ENCODE measurements around the gene ZNF629. TPM values are rescaled to one million over a fixed set of nuclear protein-coding genes. Genes with fewer than 3 reads are reported as not detected.
A peak's percentile ranks its signal among the peaks of the same experiment; 100 is the strongest.

The ZNF629 gene
- polyA plus RNA-seq, 3 donors: 0.27 to 2.0 (median 0.73) TPM

GRCh38 chr16:30741461-30741914, 45.5 kb downstream of the ZNF629 start:
- Histone ChIP-seq H3K9me3 (replicated peaks in 1 of 2; ENCODE audit: control insufficient read depth in 1 of 2, insufficient read depth in 1 of 2, low read length in 2 of 2) (no peaks in the 10 kb centered on the region), H3K4me3 (replicated peaks in 1 of 3; ENCODE audit: low read depth in 2 of 3, low read length in 3 of 3) (no peak overlapping the region), H3K27ac (ENCODE audit: low read depth in 1 of 2, low read length in 2 of 2) (peak overlapping the region in 1 of 2 donors; percentile 15), H3K9ac (ENCODE audit: insufficient read depth, low read length, poor library complexity, severe bottlenecking) (no peak overlapping the region), H3K4me1 (ENCODE audit: control insufficient read depth in 1 of 2, insufficient read depth in 2 of 2, low read length in 2 of 2) (peaks cover 0 to 1% of the 10 kb centered on the region in 2 donors), H3K36me3 (replicated peaks in 1 of 2; ENCODE audit: control insufficient read depth in 1 of 2, insufficient read depth in 2 of 2, low read length in 2 of 2) (peaks cover 67 to 85% of the 10 kb centered on the region in 2 donors), H3K27me3 (ENCODE audit: control insufficient read depth in 2 of 2, insufficient read depth in 2 of 2, low read length in 2 of 2) (no peaks in the 10 kb centered on the region), H3K4me2 (replicated peaks; ENCODE audit: extremely low read depth, low read length, poor library complexity, severe bottlenecking) (no peak overlapping the region), H2AFZ (ENCODE audit: insufficient read depth, low read depth, low read length, poor library complexity, severe bottlenecking) (no peak overlapping the region), H4K20me1 (ENCODE audit: insufficient read depth, low read length) (peaks cover 35% of the 10 kb centered on the region), H3K79me2 (ENCODE audit: insufficient read depth, low read length) (no peaks in the 10 kb centered on the region)
- peaks cover 0 to 1% (median 0%) of the 10 kb centered on the region in 3 donors for H3K27me3 Mint-ChIP-seq (ENCODE audit: low read depth in 3 of 3)
- WGBS (ENCODE audit: insufficient coverage): no CpG with 5 or more reads among the region's 6 CpGs
- no peak overlapping the region for H3K4me3 Mint-ChIP-seq
- TF ChIP-seq, protein P1, sequence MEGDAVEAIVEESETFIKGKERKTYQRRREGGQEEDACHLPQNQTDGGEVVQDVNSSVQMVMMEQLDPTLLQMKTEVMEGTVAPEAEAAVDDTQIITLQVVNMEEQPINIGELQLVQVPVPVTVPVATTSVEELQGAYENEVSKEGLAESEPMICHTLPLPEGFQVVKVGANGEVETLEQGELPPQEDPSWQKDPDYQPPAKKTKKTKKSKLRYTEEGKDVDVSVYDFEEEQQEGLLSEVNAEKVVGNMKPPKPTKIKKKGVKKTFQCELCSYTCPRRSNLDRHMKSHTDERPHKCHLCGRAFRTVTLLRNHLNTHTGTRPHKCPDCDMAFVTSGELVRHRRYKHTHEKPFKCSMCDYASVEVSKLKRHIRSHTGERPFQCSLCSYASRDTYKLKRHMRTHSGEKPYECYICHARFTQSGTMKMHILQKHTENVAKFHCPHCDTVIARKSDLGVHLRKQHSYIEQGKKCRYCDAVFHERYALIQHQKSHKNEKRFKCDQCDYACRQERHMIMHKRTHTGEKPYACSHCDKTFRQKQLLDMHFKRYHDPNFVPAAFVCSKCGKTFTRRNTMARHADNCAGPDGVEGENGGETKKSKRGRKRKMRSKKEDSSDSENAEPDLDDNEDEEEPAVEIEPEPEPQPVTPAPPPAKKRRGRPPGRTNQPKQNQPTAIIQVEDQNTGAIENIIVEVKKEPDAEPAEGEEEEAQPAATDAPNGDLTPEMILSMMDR (IDR thresholded peaks at IDR 0.05): no peak
- peaks cover 0 to 1% (median 0%) of the 10 kb centered on the region in 7 donors for H3K9me3 Mint-ChIP-seq
- intact Hi-C loops (cut with micrococcal nuclease): no loop called here
- peaks cover 1% of the 10 kb centered on the region for H3K4me1 Mint-ChIP-seq
- peak overlapping the region in 1 of 7 donors; percentile 58 for H3K27ac Mint-ChIP-seq
- peak in 1 of 3 donors; percentile 46 for DNase-seq
- peaks cover 69 to 82% of the 10 kb centered on the region in 2 donors for H3K36me3 Mint-ChIP-seq

DNA sequence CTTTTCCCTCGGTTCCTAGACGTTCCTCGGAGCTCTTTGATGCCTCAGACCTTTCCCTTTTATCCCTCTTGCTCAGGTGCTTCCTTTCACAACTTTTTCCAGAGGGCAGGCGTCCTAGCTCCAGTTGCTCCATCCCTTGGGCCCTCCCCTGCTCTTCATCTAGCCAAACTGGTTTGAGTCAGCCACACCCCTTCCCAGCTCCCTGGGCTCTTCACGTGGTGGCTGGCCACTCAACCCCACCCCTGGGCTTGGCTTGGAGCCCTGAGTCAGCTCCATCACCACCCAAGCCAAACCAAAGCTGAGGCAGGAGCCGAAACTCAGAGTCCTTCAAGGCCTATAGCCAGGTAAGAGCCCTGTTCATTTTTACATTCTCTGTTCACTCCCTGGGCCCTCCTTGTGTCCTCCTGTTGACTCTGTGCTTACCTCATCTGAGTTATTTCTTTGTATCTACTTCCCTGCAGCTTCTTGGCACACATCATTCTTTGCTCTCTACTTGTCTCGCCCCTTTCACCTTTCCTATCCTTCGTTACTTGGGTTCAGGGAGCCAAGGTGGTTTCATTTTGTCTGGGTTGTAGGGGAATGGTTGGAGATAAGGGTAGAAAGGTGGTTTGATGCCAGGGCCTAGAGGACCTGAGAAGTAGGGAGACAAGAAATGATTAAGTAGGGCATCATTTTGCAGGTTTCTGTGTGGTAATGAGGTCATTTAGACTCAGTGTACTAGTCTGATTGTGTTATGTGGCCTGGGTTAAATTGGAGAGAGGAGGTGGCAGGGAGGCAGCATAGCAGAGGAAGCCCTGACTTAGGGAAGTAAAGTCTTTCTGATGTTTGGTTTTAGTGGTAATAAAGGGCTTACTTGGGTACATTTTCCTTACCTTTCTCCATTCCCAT, 46.4 kb downstream of the ZNF629 start:
- Histone ChIP-seq H2AFZ (ENCODE audit: insufficient read depth, low read depth, low read length, poor library complexity, severe bottlenecking) (no peak overlapping the region), H3K4me2 (replicated peaks; ENCODE audit: extremely low read depth, low read length, poor library complexity, severe bottlenecking) (no peak overlapping the region), H3K27me3 (ENCODE audit: control insufficient read depth in 2 of 2, insufficient read depth in 2 of 2, low read length in 2 of 2) (no peaks in the 10 kb centered on the region), H3K27ac (ENCODE audit: low read depth in 1 of 2, low read length in 2 of 2) (peak overlapping the region in 1 of 2 donors; percentile 15), H3K36me3 (replicated peaks in 1 of 2; ENCODE audit: control insufficient read depth in 1 of 2, insufficient read depth in 2 of 2, low read length in 2 of 2) (peaks cover 75 to 93% of the 10 kb centered on the region in 2 donors), H3K9me3 (replicated peaks in 1 of 2; ENCODE audit: control insufficient read depth in 1 of 2, insufficient read depth in 1 of 2, low read length in 2 of 2) (no peaks in the 10 kb centered on the region), H3K9ac (ENCODE audit: insufficient read depth, low read length, poor library complexity, severe bottlenecking) (no peak overlapping the region), H3K4me3 (replicated peaks in 1 of 3; ENCODE audit: low read depth in 2 of 3, low read length in 3 of 3) (no peak overlapping the region), H3K4me1 (ENCODE audit: control insufficient read depth in 1 of 2, insufficient read depth in 2 of 2, low read length in 2 of 2) (no peaks in the 10 kb centered on the region), H4K20me1 (ENCODE audit: insufficient read depth, low read length) (peaks cover 35% of the 10 kb centered on the region), H3K79me2 (ENCODE audit: insufficient read depth, low read length) (peaks cover 6% of the 10 kb centered on the region)
- 78% methylated on average over 6 of the region's 8 CpGs for WGBS (ENCODE audit: insufficient coverage)
- Mint-ChIP-seq H3K27me3 (ENCODE audit: low read depth in 3 of 3) (peaks cover 0 to 1% (median 0%) of the 10 kb centered on the region in 3 donors), H3K27ac (peak overlapping the region in 4 of 7 donors; percentile 15 to 78 (median 63)), H3K9me3 (peaks cover 0 to 1% (median 0%) of the 10 kb centered on the region in 7 donors), H3K36me3 (peaks cover 78 to 87% of the 10 kb centered on the region in 2 donors), H3K4me3 (no peak overlapping the region), H3K4me1 (peaks cover 1% of the 10 kb centered on the region)
- TF ChIP-seq, protein P1 (IDR thresholded peaks at IDR 0.05): no peak
- DNase-seq: no peak
- intact Hi-C loops (cut with micrococcal nuclease): no loop called here
